Psoas muscle (tissue), 8 donors: ENCODE results near the gene ICOS. TPM values are rescaled to one million over a fixed set of nuclear protein-coding genes. Genes with fewer than 3 reads are reported as not detected.

Experiments used
- ATAC-seq, 4 donors: fragments of 200-7000 bp; cut with Tn5 transposase; one replicate each; pipeline ENCODE4 v1.9.1; 2020; ENCODE audit warnings: moderate library complexity in 3 of 4, mild to moderate bottlenecking in 2 of 4
- DNase-seq, 2 donors: peaks; one replicate each; pipeline ENCODE4 v3.0.0-alpha.2; 2020
- H3K27ac ChIP-seq: fragments of 200-600 bp; one replicate; pipeline ENCODE4 v1.8.0; 2022
- H3K27me3 ChIP-seq, 3 donors: fragments of 200-600 bp in 1 of 3; one replicate each; pipeline versions ENCODE4 v1.6.1 to v1.8.0; 2013 to 2022; ENCODE audit warnings: low read length in 2 of 3, mild to moderate bottlenecking in 2 of 3, moderate library complexity in 1 of 3; ENCODE audit not compliant: insufficient read depth in 3 of 3
- H3K36me3 ChIP-seq, 2 donors: fragments of 200-600 bp in 1 of 2; one replicate each; pipeline versions ENCODE4 v1.6.1 to v1.8.0; 2013 to 2022; ENCODE audit warnings: low read depth in 1 of 2, mild to moderate bottlenecking in 1 of 2, moderate library complexity in 1 of 2; ENCODE audit not compliant: insufficient read depth in 1 of 2
- H3K4me1 ChIP-seq: fragments of 200-600 bp; one replicate; pipeline ENCODE4 v1.8.0; 2022
- H3K4me3 ChIP-seq: fragments of 200-600 bp; one replicate; pipeline ENCODE4 v1.8.0; 2022; ENCODE audit warnings: mild to moderate bottlenecking
- H3K9me3 ChIP-seq: fragments of 200-600 bp; one replicate; pipeline ENCODE4 v1.8.0; 2022
- WGBS, 3 donors: extraction: QIAGEN DNeasy Blood & Tissue Kit; methylation state at CpG; one replicate each; pipeline versions ENCODE4 v1.1.6 to v1.1.7; 2013; 5-methylcytosine and 5-hydroxymethylcytosine counted together
- intact Hi-C, 2 donors: fragments of 100-400 bp; cut with DNase I; formaldehyde crosslinking; loops; one replicate each; pipeline versions ENCODE4 v1.11.0 to v1.14.2; 2022
- polyA plus RNA-seq, 3 donors: library from polyadenylated mRNA; stranded (reverse); fragments of 200-250 nt; gene quantifications; one replicate each; pipeline ENCODE4 v1.2.3, GENCODE V29; 2013
- total RNA-seq, 4 donors: library from RNA; stranded (reverse); fragmentation: NEBNext Ultra II Directional in 2 of 4; extraction: Animal tissue kit (Norgen Biotek cat#: 25700) in 2 of 4; gene quantifications; one replicate each; pipeline versions ENCODE4 v1.2.1 to v1.2.4, GENCODE V29; 2021 to 2023
- TF ChIP-seq, protein P1 (sequence below): fragments of 200-600 bp; IDR thresholded peaks from one replicate; pipeline ENCODE4 v1.8.0; 2022; ENCODE audit warnings: antibody characterized with exemption
- donor health status: healthy with polysubstance abuse.
- donor health status: DM: no; HTN: no; CAD: no; lungs with moderate emphysema.
- donor health status: Bipolar disorder and iron deficiency.
- donor health status: healthy.
- donor health status: DM: yes; HTN: yes; CAD: no.
- donor health status: DM: no; HTN: no; CAD: no.
- donor health status: DM: no; HTN: no; CAD: no.
- donor health status: DM: yes; HTN: yes; CAD: no.

The ICOS gene
- total and polyA plus RNA-seq, 7 donors, result 0.03 TPM; not detected in 6

DNA sequence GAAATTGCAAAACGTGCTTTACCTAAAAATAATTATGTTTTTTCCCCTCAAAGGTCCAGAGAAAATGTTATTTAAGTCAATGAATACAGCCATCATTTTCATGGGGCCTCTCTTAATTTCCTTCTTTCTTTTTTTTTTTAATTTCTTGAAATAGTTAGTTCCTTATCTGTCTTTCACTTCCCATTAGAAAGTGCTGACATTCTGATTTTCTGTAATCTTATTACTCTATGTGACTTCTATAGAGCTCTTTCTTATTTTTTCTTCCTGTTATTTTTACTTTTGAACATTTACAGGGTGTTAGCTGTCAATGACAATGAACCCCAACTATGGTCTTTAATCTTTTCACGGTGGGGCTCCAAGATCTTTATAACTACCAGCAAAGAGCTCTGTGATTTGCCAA, 39.0 kb upstream of the ICOS start:
- intact Hi-C loops, result no loop called here
- TF ChIP-seq, protein P1, sequence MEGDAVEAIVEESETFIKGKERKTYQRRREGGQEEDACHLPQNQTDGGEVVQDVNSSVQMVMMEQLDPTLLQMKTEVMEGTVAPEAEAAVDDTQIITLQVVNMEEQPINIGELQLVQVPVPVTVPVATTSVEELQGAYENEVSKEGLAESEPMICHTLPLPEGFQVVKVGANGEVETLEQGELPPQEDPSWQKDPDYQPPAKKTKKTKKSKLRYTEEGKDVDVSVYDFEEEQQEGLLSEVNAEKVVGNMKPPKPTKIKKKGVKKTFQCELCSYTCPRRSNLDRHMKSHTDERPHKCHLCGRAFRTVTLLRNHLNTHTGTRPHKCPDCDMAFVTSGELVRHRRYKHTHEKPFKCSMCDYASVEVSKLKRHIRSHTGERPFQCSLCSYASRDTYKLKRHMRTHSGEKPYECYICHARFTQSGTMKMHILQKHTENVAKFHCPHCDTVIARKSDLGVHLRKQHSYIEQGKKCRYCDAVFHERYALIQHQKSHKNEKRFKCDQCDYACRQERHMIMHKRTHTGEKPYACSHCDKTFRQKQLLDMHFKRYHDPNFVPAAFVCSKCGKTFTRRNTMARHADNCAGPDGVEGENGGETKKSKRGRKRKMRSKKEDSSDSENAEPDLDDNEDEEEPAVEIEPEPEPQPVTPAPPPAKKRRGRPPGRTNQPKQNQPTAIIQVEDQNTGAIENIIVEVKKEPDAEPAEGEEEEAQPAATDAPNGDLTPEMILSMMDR, result no peak
- H3K27ac ChIP-seq, result no peak overlapping the region
- peaks cover 6% of the 10 kb centered on the region for H3K9me3 ChIP-seq
- DNase-seq (no peak), ATAC-seq (no peak)
- H3K4me1 ChIP-seq, result no peaks in the 10 kb centered on the region
- no peaks in the 10 kb centered on the region for H3K27me3 ChIP-seq
- no peak overlapping the region for H3K4me3 ChIP-seq
- WGBS, 3 donors, result 60 to 71% (median 69%) methylated on average over 2 of the region's 2 CpGs
- H3K36me3 ChIP-seq, result no peaks in the 10 kb centered on the region

DNA sequence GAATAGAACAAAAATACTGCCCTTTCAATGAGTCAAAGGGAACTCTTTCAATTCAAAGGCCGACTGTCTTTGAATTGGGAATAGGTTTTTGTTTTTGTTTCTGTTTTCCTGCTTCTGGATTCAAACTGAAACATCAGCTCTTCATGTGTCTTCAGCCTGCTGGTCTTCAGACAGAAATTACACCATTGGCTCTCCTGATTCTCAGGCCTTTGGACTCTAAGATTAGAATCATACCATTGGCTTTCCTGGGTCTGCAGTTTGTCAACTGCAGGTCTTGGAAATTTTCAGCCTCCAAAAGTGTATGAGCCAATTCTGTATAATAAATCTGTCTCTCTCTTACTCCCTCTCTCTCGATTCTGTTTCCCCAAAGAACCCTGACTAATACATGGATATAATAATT, 37.9 kb upstream of the ICOS start:
- H3K4me3 ChIP-seq, result no peak overlapping the region
- DNase-seq, result no peak
- H3K27ac ChIP-seq, result no peak overlapping the region
- no peaks in the 10 kb centered on the region for H3K27me3 ChIP-seq
- no peaks in the 10 kb centered on the region for H3K4me1 ChIP-seq
- intact Hi-C loops, result no loop called here
- WGBS, 3 donors, result 32 to 49% (median 37%) methylated on average over 2 of the region's 2 CpGs
- no peak for ATAC-seq
- TF ChIP-seq, protein P1, result no peak
- no peaks in the 10 kb centered on the region for H3K36me3 ChIP-seq
- H3K9me3 ChIP-seq, result peaks cover 9% of the 10 kb centered on the region

DNA sequence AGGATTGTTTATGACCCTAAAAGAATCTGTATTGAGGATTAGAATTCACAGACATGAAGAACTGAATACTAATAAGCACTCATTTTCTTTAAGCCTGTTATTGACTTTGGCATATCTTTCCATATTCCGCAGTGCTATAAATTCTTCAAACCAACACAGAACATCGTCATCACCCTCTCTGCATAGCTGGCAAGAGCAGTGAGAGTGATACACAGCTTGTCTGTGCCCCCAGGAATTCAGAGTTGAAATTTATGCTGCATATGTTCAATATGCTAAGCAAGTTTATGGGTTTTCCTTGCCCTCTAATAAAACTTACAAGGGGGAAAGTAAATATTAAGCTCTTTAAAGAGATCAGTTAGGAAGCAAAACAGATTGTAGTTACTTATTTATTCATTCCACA, 36.3 kb upstream of the ICOS start:
- no peak overlapping the region for H3K27ac ChIP-seq
- WGBS, 3 donors, result 65 to 82% (median 80%) methylated on average over 2 of the region's 2 CpGs

DNA sequence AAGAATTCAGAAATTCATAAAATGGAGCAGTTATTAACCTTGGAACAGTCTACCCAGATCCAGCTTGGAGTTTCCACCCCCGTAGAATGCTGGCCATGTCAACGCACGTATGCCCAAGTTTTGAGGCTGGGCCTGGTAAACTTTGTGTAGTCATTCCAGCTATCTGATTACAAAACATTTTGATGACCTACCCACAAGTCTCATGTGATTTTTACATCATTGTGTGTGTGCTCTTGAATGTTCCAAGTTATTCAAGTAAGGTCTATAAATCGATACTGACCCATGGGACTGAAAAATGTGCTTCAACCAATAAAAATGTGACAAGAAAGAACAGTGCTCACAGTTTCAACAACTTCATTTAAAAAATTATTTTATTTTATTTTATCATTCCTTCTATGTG, 32.5 kb upstream of the ICOS start:
- Histone ChIP-seq H3K36me3 (no peaks in the 10 kb centered on the region), H3K9me3 (peaks cover 9% of the 10 kb centered on the region), H3K4me1 (peaks cover 9% of the 10 kb centered on the region), H3K4me3 (no peak overlapping the region), H3K27me3 (no peaks in the 10 kb centered on the region), H3K27ac (no peak overlapping the region)
- TF ChIP-seq, protein P1, result no peak
- intact Hi-C loops, result loop anchor here in 1 of 2 donors (10.0 kb wide), 1 partner anchor 219 kb away; no protein-coding TSS in a partner anchor
- DNase-seq (no peak), ATAC-seq (no peak)
- 70 to 86% (median 71%) methylated on average over 4 of the region's 4 CpGs for WGBS, 3 donors

More for the DNA sequence above, 36.3 kb upstream of the ICOS start:
- no peak overlapping the region for H3K4me3 ChIP-seq
- no peaks in the 10 kb centered on the region for H3K4me1 ChIP-seq
- no peaks in the 10 kb centered on the region for H3K36me3 ChIP-seq
- no peaks in the 10 kb centered on the region for H3K27me3 ChIP-seq
- ATAC-seq, result no peak
- TF ChIP-seq, protein P1, result no peak
- DNase-seq, result no peak
- intact Hi-C loops, result loop anchor here in 1 of 2 donors (10.0 kb wide), 1 partner anchor 215 kb away; no protein-coding TSS in a partner anchor
- H3K9me3 ChIP-seq, result peaks cover 9% of the 10 kb centered on the region

DNA sequence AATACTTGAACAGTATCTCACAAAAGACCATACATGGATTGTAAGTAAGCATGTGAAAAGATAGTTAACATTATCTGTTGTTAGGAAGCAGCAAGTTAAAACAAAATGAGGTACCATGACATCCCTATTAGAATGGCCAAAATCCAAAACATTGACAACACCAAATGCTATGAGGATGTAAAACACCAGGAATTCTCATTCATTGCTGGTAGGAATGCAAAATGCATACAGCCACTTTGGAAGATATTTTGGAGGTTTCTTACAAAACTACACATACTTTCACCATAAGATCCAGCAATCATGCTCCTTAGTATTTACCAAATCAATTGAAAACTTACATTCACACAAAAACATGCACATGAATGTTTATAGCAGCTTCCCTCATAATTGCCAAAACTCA, 30.9 kb upstream of the ICOS start:
- no peak for ATAC-seq
- peaks cover 9% of the 10 kb centered on the region for H3K9me3 ChIP-seq
- peaks cover 11% of the 10 kb centered on the region for H3K4me1 ChIP-seq
- H3K4me3 ChIP-seq, result no peak overlapping the region
- intact Hi-C loops, result loop anchor here in 1 of 2 donors (10.0 kb wide), 1 partner anchor 221 kb away; no protein-coding TSS in a partner anchor
- TF ChIP-seq, protein P1, result no peak
- no peak overlapping the region for H3K27ac ChIP-seq
- no peak for DNase-seq
- no peaks in the 10 kb centered on the region for H3K36me3 ChIP-seq
- no peaks in the 10 kb centered on the region for H3K27me3 ChIP-seq
